SK-N-SH (cell line): Measurements from ENCODE around the gene RBM12.

Experiments
- CTCF ChIP-seq: fragments of 200-600 bp; sonication (generic); IDR thresholded peaks from 2 replicates; pipeline ENCODE4 v1.6.1; 2017; ENCODE audit warnings: antibody characterized with exemption, mild to moderate bottlenecking, moderate library complexity
- EP300 ChIP-seq, 2 experiments: IDR thresholded peaks; 2 replicates each; pipeline versions ENCODE4 v1.4.0 to v1.6.1; 2012; ENCODE audit warnings: borderline replicate concordance in 1 of 2, low read depth in 1 of 2, low read length in 1 of 2
- FOXJ3 ChIP-seq: sonication (generic); formaldehyde crosslinking; IDR thresholded peaks from 2 replicates; pipeline ENCODE4 v1.5.1; 2020; ENCODE audit warnings: mild to moderate bottlenecking, missing genetic modification reagents
- JUND ChIP-seq: IDR thresholded peaks from 2 replicates; pipeline ENCODE4 v1.4.0; 2012
- MAX ChIP-seq: IDR thresholded peaks from 2 replicates; pipeline ENCODE4 v1.4.0; 2012; ENCODE audit warnings: low read depth
- NFIC ChIP-seq: IDR thresholded peaks from 2 replicates; pipeline ENCODE4 v1.4.0; 2012; ENCODE audit warnings: borderline replicate concordance
- POLR2AphosphoS5 ChIP-seq: IDR thresholded peaks from 2 replicates; pipeline ENCODE4 v1.6.1; 2012; ENCODE audit warnings: low read depth, low read length
- RAD21 ChIP-seq: IDR thresholded peaks from 2 replicates; pipeline ENCODE4 v1.6.1; 2012; ENCODE audit warnings: mild to moderate bottlenecking, low read length
- REST ChIP-seq: IDR thresholded peaks from 2 replicates; pipeline ENCODE4 v1.6.1; 2012; ENCODE audit warnings: mild to moderate bottlenecking, low read depth, low read length, moderate library complexity
- TAF1 ChIP-seq: IDR thresholded peaks from 2 replicates; pipeline ENCODE4 v1.6.1; 2012; ENCODE audit warnings: low read depth, mild to moderate bottlenecking, low read length, moderate library complexity, borderline replicate concordance
- TEAD4 ChIP-seq: IDR thresholded peaks from 2 replicates; pipeline ENCODE4 v1.4.0; 2012; ENCODE audit warnings: mild to moderate bottlenecking, borderline replicate concordance; ENCODE audit not compliant: insufficient read depth
- USF1 ChIP-seq: IDR thresholded peaks from 2 replicates; pipeline ENCODE4 v1.4.0; 2012; ENCODE audit warnings: low read depth, borderline replicate concordance
- USF2 ChIP-seq: fragments of 150-350 bp; IDR thresholded peaks from 2 replicates; pipeline ENCODE4 v1.6.1; 2017; ENCODE audit warnings: antibody characterized with exemption, low read length, low read depth, borderline replicate concordance
- YY1 ChIP-seq: IDR thresholded peaks from 2 replicates; pipeline ENCODE4 v1.4.0; 2012; ENCODE audit warnings: low read depth, mild to moderate bottlenecking

- no peak for TF ChIP-seq TEAD4
- no peak for TF ChIP-seq JUND
- TF ChIP-seq USF1: no peak
- TF ChIP-seq CTCF: no peak
- TF ChIP-seq RAD21: no peak
- no peak for TF ChIP-seq FOXJ3
- no peak for TF ChIP-seq TAF1
- no peak for TF ChIP-seq USF2
- TF ChIP-seq MAX: no peak
- no peak; the same call in none of the 2 replicates for TF ChIP-seq POLR2AphosphoS5
- no peak for TF ChIP-seq REST
- TF ChIP-seq YY1: no peak
- no peak for TF ChIP-seq EP300 (IDR thresholded peaks at IDR 0.05; ENCODE audit: borderline replicate concordance in 1 of 2, low read depth in 1 of 2, low read length in 1 of 2)
- no peak for TF ChIP-seq NFIC
These were observed 37.5 kb upstream of the RBM12 start for GRCh38 chr20:35702051-35702823.
